GM19463 (cell line): ENCODE measurements around the gene TSLP.
A peak's percentile ranks its signal among the peaks of the same experiment; 100 is the strongest.

ENCODE experiments used
- ATAC-seq: cut with Tn5 transposase; IDR thresholded peaks from one replicate; pipeline ENCODE4 v1.9.1; 2021; ENCODE audit warnings: mild to moderate bottlenecking, moderate library complexity; ENCODE audit not compliant: unreplicated experiment

The TSLP gene

GRCh38 chr5:111092062-111092853 is 20.7 kb downstream of the TSLP start, which contains the start of gene WDR36:
WDR36 (plus strand) TSS chr5:111092348; CDS start chr5:111092457, 109 bp downstream.
- ATAC-seq, result peak; percentile 91

- no peak for ATAC-seq
These were observed 24.5 kb downstream of the TSLP start for GRCh38 chr5:111095982-111096381.

DNA sequence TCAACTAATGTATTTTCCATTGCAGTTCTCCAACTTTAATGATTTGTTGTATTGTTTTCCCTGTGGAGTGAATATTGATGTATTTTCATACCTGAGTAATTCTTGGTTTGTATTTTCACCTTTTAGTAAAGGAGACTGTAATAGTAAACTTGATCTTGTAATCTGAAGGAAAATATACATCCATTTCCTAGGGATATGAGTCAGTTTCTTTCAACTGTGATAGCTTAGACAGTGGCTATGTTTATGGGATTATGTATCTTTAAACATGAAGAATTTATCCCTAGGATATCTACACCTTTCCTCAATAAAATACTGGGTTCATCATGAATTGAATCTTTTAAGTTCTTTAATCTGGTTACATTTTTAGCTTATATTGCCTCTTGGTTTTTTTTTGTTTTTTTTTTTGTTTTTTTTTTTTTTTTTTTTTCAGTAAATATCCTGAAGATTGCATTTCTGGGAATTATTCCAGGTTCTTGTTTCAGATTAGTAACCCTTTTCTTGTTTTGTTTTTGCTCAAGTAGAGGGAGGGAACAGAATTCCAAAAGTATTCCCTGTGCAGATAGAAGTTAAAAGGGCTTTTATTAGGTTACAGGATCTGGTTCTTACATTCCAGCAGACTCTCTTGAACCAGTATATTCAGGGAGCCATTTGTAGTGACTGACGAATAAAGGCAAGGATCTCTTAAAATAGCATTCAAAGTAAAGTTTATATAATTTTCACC is 27.7 kb downstream of the TSLP start:
- ATAC-seq, result no peak

DNA sequence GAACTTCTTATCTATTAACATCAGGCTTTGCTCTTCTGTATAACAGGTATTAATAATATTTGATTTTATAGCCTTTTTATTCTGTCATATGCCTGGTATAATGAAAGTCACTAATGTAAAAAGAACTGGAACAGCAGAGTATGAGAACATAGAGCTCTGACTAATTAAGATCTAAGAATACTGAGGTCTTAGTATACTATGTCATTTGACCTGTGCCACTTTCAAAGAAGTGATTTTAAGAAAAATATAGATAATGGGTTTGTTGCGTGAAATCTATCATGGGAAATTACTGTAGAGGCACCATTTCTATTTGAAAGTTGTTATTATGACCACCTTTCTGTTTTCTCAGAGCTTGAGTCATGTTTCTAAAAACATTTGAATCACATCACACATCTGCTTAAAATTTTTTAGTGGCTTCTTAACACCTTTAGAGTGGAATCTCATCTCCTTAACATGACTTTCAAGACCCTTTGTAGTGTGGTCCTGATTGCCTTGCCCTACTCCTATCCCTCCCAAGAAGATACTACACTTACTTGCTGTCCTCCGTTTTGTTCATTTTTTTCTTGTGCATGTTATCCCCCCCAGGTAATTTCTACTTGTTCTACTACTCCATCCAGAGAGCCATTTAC is 34.9 kb downstream of the TSLP start:
- no peak for ATAC-seq

DNA sequence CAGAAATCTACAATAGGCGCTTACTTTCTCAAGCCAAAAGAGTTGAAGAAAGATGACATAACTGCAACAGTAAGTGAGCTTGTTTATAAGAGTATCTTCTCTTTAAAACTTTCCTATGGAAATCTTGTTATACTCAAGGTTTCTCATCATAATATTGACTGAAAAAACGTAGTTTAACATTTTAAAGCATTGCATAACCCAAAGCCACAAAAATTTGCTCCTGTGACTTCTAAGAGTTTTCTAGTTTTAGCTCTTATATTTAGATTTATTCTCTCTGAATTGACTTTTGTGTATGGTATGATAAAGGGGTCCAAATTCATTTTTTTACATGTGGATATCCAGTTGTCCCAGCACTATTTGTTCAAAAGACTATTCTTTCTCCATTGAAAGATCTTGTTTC is 35.9 kb downstream of the TSLP start:
- ATAC-seq, result no peak

DNA sequence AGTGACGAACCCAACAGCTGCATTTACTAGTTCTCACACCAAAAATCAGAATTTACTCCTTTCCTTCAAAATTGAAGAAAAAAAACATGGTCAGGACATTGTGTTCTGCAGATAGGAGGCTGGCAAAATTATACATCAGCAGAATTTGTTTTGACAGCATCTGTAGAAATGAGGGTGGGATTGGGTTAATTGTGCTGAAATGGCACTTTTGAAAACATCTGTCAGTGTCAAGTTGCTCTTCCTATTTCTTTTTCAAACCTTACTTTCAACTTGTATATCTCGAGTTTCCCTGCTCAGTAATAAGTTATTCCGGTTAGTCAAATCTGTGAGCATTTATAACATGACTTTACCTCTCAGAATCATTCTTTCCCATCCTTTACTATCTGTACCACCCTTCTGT is 40.4 kb downstream of the TSLP start:
- ATAC-seq, result no peak

DNA sequence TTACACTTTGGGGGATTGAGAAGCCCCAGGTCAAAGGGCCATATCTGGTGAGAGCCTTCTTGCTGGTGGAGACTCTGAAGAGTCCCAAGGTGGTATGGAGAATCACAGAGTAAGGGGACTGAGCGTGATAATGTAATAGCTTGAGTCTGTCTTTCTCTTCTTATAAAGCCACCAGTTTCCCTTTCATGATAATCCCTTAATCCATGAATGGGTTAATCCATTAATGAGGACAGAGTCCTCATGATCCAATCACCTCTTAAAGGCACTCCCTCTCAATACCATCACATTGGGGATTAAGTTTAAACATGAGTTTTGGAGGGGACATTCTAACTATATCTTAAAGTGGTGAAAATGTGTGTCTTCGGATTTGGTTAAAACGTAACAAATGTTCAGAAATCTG is 42.2 kb downstream of the TSLP start:
- ATAC-seq, result no peak

- ATAC-seq, result no peak
These were observed 43.7 kb downstream of the TSLP start for GRCh38 chr5:111115229-111115628.

- ATAC-seq, result no peak
These were observed 45.0 kb downstream of the TSLP start for GRCh38 chr5:111116550-111116949.

GRCh38 chr5:111117136-111117535 is 45.6 kb downstream of the TSLP start:
- ATAC-seq, result no peak

- ATAC-seq, result no peak
These were observed 47.7 kb downstream of the TSLP start for GRCh38 chr5:111119221-111119620.

GRCh38 chr5:111119856-111120255 is 48.3 kb downstream of the TSLP start:
- ATAC-seq, result peak; percentile 51

GRCh38 chr5:111120911-111121310 is 49.4 kb downstream of the TSLP start:
- no peak for ATAC-seq

DNA sequence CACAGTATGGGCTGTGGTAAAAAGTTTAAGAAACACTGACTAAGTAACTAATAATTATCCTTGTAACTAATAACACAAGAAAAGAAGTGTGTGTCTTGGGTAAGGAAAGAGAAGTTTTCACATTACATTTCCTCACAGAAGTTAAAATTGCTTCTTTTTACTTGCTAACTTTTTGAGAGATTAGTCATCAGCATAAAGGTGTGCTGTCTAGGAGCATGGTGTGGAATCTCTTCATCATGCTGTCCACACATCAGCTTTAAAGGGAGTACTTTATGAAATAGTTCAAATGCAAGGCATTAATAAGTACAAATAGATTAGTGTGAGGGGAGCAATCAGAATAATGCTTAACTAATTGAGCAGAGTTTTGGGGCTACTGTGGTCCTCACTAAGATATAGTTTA is 50.4 kb downstream of the TSLP start:
- ATAC-seq, result no peak

GRCh38 chr5:111122398-111122797 is 50.9 kb downstream of the TSLP start:
- ATAC-seq, result peak; percentile 69

DNA sequence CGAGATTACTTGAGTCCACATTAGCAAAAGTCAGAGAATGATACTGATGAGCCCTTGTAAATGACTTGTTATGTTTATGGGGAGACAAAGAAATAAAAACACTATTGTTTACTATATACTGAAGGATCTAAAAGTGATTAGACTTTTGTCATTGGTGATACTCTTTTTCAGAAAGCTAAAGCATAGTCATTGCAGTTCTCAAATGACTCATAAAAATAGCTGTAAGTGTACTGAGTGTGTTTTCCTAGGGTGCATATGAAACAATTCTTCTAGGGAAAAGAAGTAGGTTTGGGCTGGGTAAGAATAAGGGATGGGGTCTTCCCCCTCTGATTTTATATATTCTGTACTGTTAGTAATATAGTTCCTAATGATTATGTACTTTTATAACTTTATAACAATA is 53.3 kb downstream of the TSLP start:
- no peak for ATAC-seq

DNA sequence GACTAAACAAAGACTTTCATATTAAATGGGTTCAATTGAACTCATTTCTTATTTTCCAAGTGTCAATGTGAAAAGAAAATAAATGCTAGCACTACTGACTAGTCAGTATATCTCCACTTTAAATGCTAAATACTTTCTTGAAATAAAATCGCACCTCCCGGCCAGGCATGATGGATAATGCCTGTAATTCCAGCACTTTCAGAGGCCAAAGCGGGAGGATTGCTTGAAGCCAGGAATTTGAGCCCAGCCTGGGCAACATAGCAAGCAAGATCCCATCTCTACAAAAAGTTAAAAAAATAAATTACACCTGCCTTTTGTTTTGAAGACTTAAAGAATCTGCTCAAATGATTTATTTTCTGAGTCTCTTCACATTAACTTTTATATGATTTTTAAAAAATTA is 55.4 kb downstream of the TSLP start:
- ATAC-seq, result no peak
